NB4 (cell line): Measurements from ENCODE around the gene JAKMIP1.

Experiments
- POLR2A ChIP-seq: IDR thresholded peaks from 2 replicates; pipeline ENCODE4 v1.6.1; 2011; ENCODE audit warnings: mild to moderate bottlenecking; ENCODE audit not compliant: insufficient read length; ENCODE audit errors: extremely low read depth
- TF ChIP-seq, protein P1 (sequence below): IDR thresholded peaks from one replicate; pipeline ENCODE4 v1.5.1; 2012; ENCODE audit warnings: low read depth, low read length
- TF ChIP-seq, protein P2 (sequence below): IDR thresholded peaks from 2 replicates; pipeline ENCODE4 v1.6.1; 2011; ENCODE audit warnings: low read depth, low read length

DNA sequence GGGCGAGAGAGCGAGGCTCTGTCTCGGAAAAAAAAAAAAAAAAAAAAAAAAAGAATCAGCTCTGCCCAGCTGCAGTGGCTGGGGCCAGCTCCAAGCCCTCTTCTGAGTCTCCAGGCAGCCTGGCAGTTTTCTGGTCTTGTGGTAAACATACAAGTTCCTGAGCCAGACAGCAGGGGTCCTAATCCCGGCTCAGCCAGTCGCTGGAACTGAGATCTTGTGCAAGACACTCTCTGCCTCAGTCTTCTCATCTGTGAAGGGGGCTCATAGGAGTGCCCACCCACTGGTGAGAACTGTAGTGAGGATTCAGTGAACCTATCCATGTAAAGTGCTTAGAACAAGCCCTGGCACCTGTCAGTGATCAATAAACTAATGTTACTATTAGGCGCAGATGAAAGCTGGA, 223.9 kb downstream of the JAKMIP1 start:
- TF ChIP-seq POLR2A, result no peak
- TF ChIP-seq, protein P1, sequence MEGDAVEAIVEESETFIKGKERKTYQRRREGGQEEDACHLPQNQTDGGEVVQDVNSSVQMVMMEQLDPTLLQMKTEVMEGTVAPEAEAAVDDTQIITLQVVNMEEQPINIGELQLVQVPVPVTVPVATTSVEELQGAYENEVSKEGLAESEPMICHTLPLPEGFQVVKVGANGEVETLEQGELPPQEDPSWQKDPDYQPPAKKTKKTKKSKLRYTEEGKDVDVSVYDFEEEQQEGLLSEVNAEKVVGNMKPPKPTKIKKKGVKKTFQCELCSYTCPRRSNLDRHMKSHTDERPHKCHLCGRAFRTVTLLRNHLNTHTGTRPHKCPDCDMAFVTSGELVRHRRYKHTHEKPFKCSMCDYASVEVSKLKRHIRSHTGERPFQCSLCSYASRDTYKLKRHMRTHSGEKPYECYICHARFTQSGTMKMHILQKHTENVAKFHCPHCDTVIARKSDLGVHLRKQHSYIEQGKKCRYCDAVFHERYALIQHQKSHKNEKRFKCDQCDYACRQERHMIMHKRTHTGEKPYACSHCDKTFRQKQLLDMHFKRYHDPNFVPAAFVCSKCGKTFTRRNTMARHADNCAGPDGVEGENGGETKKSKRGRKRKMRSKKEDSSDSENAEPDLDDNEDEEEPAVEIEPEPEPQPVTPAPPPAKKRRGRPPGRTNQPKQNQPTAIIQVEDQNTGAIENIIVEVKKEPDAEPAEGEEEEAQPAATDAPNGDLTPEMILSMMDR, result no peak
- TF ChIP-seq, protein P2, sequence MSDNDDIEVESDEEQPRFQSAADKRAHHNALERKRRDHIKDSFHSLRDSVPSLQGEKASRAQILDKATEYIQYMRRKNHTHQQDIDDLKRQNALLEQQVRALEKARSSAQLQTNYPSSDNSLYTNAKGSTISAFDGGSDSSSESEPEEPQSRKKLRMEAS, result no peak
